ENCODE results near the gene PTPN23. TPM values are rescaled to one million over a fixed set of nuclear protein-coding genes. Genes with fewer than 3 reads are reported as not detected.

PTPN23 gene
- total RNA-seq, 1 experiment from 2014 or later = 53.5 TPM

DNA sequence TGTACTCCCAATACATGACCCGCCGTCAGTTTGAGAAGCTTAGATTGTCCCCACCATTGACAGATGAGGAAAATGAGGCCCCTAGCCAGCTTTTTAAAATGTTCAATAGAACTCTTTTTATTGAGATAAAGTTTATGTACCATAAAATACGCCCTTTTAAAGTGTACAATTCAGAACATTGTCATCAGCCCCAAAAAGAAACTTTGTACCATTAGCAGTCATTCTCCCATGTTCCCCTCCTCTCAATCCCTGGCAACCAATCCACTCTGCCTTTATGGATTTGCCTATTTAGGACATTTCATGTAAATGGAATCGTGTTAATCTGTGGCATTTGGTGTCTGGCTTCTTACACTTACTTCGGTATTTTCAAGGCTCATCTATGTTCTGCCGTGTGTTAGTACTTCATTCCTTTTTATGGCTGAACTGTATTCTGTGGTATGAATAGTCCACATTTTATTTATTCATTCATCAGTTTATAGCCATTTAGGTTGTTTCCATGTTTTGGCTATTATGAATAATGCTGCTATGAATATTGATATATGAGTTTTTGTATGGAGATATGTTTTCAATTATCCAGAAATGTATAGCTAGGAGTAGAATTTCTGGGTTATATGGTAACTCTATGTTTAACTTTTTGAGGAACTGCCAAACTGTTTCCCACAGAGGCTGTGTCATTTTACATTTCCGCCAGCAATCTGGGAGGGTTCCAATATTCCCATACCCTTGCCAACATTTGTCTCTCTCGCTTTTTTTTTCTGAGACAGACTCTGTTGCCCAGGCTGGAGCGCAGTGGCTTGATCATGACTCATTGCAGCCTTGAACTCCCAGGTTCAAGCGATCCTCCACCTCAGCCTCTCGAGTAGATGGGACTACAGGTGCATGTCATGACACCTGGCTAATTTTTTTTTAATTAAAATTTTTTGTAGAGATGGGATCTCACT lies 15.3 kb upstream of the PTPN23 start (continued):
- no peak for TF ChIP-seq ARID4B (CRISPR knock-in tag; IDR thresholded peaks at IDR 0.05; ENCODE audit: borderline replicate concordance)
- no peak for TF ChIP-seq CREM (CRISPR knock-in tag; IDR thresholded peaks at IDR 0.05)
- TF ChIP-seq GTF2I (CRISPR knock-in tag; conservative IDR thresholded peaks at IDR 0.05) = no peak

DNA sequence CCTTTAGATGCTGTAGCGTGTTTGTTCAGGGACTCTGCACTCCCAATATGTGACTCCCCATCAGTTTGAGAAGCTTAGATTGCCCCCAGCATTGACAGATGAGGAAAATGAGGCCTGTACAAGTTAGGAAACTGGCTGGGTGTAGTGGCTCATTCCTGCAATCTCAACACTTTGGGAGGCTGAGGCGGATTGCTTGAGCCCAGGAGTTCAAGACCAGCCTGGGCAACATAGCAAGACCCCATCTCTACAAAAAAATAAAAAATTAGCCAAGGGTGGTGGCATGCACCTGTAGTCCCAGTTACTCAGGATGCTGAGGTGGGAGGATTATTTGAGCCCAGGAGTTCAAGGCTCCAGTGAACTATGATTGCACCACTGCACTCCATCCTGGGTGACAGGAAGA lies 14.0 kb upstream of the PTPN23 start:
- POLR2A ChIA-PET = no interaction called here
- DNase-seq (ENCODE audit: low spot score) = no peak
- no peaks in the 10 kb centered on the region for H3K9me3 Mint-ChIP-seq
- CTCF ChIA-PET = no interaction called here
- no peak overlapping the region for H3K4me3 Mint-ChIP-seq
- ATAC-seq = no peak
- H3K4me1 Mint-ChIP-seq = peaks cover 9% of the 10 kb centered on the region
- no peaks in the 10 kb centered on the region for H3K36me3 Mint-ChIP-seq
- no peak overlapping the region for H3K27ac Mint-ChIP-seq
- no peaks in the 10 kb centered on the region for H3K27me3 Mint-ChIP-seq (ENCODE audit: low read depth)
- TF ChIP-seq ZNF416 (CRISPR knock-in tag; IDR thresholded peaks at IDR 0.05) (no peak), NR3C1 (CRISPR knock-in tag; conservative IDR thresholded peaks at IDR 0.05; ENCODE audit: low read depth) (no peak), ESRRA (CRISPR knock-in tag; IDR thresholded peaks at IDR 0.05; ENCODE audit: borderline replicate concordance) (no peak), ETV6 (CRISPR knock-in tag; IDR thresholded peaks at IDR 0.05) (no peak), ZNF121 (CRISPR knock-in tag; IDR thresholded peaks at IDR 0.05) (no peak), ZNF219 (CRISPR knock-in tag; IDR thresholded peaks at IDR 0.05; ENCODE audit: borderline replicate concordance) (no peak), CBFB (CRISPR knock-in tag; IDR thresholded peaks at IDR 0.05; ENCODE audit: low read depth) (no peak), PRRX2 (CRISPR knock-in tag; IDR thresholded peaks at IDR 0.05) (no peak), NR1H2 (CRISPR knock-in tag; IDR thresholded peaks at IDR 0.05) (no peak), SOX15 (CRISPR knock-in tag; IDR thresholded peaks at IDR 0.05) (no peak), EMX1 (CRISPR knock-in tag; IDR thresholded peaks at IDR 0.05) (no peak), ARID4B (CRISPR knock-in tag; IDR thresholded peaks at IDR 0.05; ENCODE audit: borderline replicate concordance) (no peak)
- TF ChIP-seq, protein P1, sequence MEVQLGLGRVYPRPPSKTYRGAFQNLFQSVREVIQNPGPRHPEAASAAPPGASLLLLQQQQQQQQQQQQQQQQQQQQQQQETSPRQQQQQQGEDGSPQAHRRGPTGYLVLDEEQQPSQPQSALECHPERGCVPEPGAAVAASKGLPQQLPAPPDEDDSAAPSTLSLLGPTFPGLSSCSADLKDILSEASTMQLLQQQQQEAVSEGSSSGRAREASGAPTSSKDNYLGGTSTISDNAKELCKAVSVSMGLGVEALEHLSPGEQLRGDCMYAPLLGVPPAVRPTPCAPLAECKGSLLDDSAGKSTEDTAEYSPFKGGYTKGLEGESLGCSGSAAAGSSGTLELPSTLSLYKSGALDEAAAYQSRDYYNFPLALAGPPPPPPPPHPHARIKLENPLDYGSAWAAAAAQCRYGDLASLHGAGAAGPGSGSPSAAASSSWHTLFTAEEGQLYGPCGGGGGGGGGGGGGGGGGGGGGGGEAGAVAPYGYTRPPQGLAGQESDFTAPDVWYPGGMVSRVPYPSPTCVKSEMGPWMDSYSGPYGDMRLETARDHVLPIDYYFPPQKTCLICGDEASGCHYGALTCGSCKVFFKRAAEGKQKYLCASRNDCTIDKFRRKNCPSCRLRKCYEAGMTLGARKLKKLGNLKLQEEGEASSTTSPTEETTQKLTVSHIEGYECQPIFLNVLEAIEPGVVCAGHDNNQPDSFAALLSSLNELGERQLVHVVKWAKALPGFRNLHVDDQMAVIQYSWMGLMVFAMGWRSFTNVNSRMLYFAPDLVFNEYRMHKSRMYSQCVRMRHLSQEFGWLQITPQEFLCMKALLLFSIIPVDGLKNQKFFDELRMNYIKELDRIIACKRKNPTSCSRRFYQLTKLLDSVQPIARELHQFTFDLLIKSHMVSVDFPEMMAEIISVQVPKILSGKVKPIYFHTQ (CRISPR knock-in tag; IDR thresholded peaks at IDR 0.05) = no peak
- TF ChIP-seq, protein P2, sequence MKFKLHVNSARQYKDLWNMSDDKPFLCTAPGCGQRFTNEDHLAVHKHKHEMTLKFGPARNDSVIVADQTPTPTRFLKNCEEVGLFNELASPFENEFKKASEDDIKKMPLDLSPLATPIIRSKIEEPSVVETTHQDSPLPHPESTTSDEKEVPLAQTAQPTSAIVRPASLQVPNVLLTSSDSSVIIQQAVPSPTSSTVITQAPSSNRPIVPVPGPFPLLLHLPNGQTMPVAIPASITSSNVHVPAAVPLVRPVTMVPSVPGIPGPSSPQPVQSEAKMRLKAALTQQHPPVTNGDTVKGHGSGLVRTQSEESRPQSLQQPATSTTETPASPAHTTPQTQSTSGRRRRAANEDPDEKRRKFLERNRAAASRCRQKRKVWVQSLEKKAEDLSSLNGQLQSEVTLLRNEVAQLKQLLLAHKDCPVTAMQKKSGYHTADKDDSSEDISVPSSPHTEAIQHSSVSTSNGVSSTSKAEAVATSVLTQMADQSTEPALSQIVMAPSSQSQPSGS (CRISPR knock-in tag; IDR thresholded peaks at IDR 0.05; ENCODE audit: borderline replicate concordance, low read depth) = no peak

Data from WTC11 (cell line).